GM18526 (cell line): ENCODE measurements around the gene KAT5.

ENCODE experiments used
- POLR2A ChIP-seq: IDR thresholded peaks from 3 replicates; pipeline ENCODE4 v1.6.1; 2011; ENCODE audit not compliant: insufficient read length; ENCODE audit errors: extremely low read depth

KAT5 gene

DNA sequence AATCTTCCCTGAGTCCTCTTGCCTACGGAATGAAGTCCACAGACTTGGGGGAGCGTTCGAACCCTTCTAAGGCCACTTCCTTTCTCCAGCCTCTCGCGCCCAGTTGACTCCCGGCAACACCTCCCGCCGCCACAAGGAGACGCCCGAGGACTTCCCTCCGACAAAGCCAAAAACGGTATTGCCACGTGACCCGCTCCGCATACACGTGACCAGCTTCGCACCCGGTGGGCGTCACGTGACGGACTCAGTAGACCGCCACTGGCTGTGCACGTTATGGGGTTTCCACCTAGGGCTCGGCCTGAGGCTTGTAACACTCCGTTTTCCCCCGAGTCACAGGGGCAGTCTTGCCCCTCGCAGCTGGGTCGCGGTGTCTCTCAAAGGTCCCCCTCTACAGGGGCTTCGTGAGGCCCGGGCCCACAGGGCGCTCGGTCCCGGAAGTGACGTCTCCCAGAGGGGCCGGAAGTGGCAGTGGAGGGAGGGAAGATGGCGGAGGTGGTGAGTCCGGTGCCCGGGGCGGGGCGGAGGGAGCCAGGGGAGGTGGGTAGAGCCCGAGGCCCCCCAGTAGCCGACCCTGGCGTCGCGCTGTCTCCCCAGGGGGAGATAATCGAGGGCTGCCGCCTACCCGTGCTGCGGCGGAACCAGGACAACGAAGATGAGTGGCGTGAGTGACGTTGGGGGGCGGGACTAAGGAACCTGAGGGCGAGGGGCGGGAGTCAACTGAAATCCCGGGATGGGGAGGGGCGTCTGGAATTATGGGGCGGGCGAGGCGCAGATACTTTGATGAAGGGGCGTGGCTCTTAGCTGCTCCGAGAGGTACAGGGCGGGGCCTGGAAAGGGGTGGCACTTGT, at the start of gene KAT5:
TSS of gene KAT5 (plus strand) at position 468 of the 848 bp plus-strand sequence. CDS start at position 484, 16 bp downstream.
- peak; percentile 77 for TF ChIP-seq POLR2A

DNA sequence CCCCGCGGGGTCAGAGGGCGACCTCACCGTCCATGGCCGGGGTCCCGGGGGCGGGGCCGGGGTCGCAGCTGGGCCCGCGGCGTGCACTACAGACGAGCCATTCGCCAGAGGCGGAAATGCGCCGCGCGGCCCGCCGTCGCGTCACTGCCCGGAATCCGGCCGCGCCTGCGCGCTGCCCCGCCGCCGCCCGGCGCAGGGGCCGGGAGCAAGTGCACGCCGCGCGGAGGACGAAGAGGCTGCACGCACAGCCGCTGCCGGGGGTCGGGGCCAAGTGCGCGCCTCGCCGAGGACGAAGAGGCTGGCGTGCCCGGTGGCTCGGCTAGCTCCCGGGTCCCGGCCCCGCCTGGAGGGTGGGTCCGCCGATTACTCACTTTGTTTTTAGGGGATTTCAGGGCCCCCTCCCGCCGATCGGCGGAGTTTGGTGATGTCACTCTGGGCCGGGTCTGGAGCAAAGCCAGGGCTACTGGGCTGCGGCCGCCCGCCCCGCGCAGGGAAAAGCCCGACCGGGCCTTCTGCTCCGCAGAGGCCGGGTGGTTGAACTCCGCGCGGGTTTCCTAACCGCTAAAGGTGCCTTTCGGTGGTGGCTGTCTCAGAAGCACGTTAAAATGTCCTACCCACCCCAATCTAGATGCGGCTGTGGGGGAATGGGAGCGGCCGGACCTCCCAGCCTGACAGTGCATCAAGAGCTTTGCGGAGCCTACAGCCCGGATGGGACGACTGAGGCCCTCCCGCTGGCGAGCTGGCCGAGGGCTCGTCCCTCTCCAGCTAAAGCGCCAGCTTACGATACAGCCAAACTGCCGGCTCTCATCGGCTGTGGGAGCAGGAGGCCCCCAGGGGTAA, 49.0 kb upstream of the KAT5 start, which contains the start of gene RELA:
TSS of gene RELA (minus strand) at position 118 of the 840 bp plus-strand sequence. CDS start at position 34, 84 bp downstream.
- TF ChIP-seq POLR2A, result peak; percentile 65

DNA sequence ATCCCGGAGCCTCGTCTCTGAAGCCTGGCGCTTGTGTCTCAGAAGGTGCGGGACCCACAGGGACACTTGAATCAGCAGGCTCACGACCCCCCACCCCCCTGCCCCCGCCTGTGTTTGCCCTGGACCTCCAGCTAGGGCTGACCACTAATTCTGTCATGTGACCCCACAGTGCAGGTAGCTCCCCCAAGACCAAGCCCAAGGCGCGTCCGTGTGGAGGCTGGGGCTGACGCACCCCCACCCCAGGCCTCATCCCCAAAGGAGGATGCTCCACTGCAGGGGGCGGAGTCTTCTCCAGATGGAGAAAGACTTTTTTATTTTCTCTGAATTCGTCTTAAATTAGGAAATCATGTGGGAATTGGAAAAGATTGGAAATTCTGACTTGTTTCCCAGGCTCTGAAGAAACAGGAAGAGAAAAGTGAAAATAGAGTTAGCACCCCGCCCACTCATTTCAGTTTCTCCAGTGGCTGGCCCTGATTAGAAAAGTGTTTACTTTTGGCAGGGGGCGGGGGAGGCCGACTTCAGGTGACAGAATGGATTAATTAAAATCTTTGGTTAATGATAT, 48.3 kb upstream of the KAT5 start:
- TF ChIP-seq POLR2A, result no peak

DNA sequence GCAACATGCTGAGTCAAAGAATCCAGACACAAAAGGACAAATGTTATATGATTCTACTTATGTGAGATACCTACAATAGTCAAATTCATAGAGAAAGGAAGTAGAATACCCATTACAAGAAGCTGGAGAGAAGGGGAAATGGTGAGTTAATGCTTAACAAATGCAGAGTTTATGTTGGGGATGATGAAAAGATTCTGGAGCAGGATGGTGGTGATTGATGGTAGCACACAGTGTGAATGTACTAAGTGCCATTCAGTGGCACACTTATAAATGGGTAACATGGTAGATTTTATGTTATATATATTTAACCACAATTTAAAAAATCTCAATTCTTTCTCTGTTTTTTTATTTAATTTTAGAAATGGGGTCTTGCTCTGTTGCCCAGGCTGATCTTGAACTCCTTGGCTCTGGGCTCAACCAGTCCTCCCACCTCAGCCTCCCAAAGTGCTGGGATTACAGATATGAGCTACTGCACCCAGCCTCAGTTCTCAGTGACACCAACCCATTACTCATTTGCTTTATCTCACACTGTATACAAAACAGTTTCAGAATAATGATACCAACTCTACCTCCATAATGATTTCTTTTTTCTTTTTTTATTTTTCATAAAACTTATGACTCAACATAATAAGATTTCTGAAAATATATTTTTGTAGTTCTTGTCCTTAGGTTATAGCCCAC, 39.7 kb upstream of the KAT5 start:
- no peak for TF ChIP-seq POLR2A

DNA sequence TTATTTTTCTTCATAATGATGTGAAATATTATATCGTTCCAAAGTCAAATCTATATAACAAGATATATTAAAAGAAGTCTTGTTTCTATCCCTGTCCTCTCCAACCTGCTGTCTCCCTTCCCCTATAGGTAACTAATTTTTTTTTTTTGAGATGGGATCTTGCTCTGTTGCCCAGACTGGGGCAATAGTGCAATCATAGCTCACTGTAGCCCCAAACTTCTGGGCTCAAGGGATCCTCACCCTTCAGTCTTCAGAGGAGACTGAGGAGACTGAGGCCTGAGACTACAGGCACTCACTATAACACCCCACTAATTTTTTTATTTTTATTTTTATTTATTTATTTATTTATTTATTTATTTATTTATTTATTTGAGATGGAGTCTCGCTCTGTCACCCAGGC, 39.1 kb upstream of the KAT5 start:
- TF ChIP-seq POLR2A, result no peak

DNA sequence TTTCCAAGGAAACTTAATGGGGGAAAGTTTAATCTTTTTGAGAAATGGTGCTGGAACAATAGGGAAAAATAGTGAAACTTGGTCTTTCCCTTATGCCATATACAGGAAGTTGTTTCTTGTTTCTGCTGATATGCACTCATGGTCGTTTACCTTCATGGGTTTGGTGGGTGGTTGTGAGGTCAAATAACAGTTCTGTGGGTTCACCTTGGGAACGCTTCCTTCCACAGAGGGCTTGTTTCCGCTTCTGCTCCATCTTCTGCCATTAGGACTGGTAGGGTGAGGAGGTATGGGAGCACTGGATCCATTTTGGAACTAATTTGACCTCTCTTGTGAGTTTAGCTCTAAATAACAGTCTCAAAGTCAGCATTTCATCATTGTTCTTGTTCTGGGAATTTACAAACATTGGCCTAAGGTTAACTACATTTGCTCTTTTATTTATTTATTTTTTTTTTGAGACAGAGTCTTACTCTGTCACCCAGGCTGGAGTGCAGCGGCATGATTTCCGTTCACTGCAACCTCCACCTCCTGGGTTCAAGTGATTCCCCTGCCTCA, 31.8 kb upstream of the KAT5 start:
- no peak for TF ChIP-seq POLR2A

DNA sequence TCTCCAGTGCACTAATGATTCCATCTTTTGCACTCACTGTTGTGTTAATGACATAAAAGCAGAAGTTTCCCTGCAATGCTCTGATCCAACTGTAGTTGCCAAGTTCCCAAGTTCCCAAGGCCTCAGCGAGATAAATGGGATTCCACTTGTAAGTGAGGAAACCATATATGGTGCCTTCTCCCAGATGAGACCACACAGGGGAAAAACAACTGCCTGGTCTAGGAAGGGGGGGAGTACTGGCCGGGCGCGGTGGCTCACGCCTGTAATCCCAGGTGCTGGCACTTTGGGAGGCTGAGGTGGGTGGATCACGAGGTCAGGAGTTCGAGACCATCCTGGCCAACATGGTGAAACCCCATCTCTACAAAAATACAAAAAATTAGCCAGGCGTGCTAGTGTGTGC, 26.1 kb upstream of the KAT5 start:
- no peak for TF ChIP-seq POLR2A

DNA sequence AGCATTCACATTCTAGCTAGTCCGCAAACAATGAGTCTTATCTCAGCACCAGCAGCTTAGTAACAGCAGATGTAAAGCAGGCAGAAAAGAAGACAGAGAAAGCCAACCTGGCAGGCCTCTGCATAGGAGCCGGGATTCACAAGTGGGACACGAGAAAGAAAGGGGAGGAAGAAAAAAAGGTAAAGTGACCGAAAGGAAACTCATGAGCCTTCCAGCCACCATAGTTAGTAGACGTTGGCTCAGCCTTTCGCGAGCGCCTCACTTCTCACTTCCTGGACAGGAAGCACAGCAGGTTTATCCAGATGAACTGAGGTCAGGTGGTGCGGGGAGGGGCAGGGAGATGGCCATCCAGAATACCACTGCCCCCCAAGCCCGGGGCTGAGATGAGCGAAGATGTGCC, 19.7 kb upstream of the KAT5 start:
- no peak for TF ChIP-seq POLR2A

DNA sequence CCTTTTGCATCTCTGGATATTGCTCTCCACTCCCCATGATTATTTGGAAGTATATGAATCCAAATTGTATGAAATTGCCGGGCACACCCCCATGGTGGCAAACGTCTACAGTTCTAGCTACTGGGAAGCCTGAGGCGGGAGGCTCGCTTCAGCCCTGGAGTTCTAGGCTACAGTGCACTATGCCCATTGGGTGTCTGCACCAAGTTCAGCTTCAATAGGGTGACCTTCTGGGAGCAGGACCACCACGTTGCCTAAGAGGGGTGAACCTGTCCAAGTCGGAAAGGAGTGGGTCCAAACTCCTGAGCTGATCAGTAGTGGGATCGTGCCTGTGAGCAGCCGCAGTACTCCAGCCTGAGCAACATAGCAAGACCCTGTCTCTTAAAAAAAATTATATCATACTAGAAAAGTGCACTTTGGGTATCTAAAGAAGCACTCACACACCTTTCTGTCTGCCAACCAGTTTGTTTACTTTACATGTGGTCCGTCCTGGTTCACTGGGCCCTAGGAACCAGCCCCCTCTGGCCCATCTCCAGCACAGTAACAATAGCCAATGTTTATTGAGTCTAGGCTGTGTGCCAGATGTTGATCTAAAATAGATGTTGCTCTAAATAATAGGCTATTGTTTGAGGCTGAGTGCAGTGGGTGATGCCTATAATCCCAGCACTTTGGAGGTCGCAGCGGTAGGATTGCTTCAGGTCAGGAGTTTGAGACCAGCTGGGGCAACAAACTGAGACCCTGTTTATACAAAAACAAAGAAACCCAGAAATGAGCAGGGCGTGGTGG, 16.4 kb upstream of the KAT5 start:
- TF ChIP-seq POLR2A, result no peak

DNA sequence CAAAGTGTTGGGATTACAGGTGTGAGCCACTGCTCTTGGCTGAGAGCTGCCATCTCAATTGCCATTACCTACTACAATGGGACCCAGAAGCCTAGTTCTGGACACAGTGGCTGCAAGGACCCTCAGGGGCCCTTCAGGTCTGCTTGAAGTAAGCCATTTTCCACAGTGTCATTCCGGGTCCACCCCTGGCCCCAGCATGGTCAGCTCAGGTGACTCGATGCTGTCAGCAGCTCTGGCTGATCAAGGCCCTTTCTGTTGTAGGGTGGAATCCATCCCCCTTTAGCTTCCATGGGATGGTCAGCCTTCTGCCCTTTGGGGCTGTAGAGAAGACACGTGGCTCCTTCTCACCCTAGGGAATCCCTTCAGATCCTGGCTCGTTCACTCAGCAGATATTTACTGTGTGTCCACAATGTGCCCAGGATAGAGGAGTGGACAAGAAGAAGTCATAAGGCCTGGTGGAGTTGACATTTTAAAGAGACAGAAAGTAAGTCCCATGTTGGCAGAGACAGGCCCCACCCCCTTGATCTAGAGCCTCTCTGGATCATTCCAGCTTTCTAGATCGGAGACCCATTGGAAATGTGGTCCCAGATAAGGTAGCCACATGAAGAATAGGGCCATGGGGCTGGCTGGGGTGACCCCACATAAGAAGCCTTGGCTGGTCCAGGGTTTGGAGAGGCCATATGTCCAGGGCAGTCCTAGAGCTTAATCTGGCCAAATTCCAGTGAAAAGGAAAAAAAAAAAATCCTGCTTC, 15.1 kb upstream of the KAT5 start:
- TF ChIP-seq POLR2A, result no peak

DNA sequence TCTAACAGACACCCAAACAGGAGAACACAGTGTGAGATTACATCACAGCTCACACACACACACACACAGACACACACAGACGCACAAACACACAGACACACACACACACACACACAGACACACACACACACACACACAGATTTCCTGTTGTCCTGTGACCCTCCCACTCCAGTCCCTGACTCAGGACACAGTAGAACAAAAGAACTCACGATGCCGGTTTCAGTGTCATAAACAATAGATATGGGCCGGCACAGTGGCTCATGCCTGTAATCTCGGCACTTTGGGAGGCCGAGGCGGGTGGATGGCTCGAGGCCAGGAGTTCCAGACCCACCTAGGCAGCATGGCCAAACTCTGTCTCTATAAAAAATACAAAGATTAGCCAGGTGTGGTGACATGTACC, 13.8 kb upstream of the KAT5 start:
- no peak for TF ChIP-seq POLR2A

DNA sequence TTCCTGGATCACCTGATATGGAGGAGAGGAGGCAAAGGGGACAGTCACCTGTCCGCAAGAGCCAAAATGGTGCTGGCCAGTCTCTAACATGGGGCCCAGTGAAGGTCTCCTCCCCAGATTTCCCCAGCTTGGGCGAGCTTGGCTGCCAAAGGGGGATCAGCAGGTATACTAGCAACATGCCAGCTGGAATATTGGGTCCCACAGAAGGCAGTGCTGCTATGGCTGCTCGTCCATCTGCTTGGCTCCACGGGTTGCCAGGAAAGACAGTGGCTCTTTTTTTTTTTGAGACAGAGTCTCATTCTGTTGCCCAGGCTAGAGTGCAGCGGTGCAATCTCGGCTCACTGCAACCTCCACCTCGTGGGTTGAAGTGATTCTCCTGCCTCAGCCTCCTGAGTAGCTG, 12.7 kb upstream of the KAT5 start:
- no peak for TF ChIP-seq POLR2A

DNA sequence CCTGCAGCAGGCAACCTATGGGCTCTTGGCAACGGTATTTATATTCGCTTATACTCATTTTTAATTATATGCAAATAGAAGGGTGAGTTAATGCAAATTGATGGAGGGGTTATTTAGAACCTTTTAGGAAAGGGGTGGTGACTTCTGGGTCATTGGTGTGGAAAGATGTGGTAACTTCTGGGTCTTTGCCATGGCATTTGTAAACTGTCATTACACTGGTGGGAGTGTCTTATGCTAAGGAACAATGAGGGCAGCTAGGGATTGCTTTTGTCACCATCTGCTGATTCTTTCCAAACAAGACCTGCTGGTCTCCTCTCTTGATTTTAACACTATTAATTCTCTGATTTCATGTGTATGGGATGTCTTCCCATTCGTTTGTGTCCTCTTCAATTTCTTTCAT, 11.7 kb upstream of the KAT5 start:
- TF ChIP-seq POLR2A, result no peak
